CD4-positive, alpha-beta memory T cell (primary cell): ENCODE results near the gene ALKAL2. TPM values are rescaled to one million over a fixed set of nuclear protein-coding genes. Genes with fewer than 3 reads are reported as not detected.

Experiments
- CTCF ChIA-PET: fragments of 350-600 bp; sonication (Branson Sonifier 250); formaldehyde crosslinking; loops from one replicate; lab custom pipeline; 2021; ENCODE audit warnings: inconsistent platforms; ENCODE audit not compliant: partially characterized antibody; lab: Charles Lee
- POLR2A ChIA-PET: fragments of 350-600 bp; sonication (Branson Sonifier 250); formaldehyde crosslinking; loops from one replicate; lab custom pipeline; 2021; ENCODE audit not compliant: partially characterized antibody; lab: Charles Lee
- DNase-seq, 5 donors: peaks; one replicate each; pipeline versions ENCODE4 v3.0.0 to v3.0.0-alpha.2; 2020 to 2022; ENCODE audit warnings: mixed read lengths in 1 of 5
- H3K27ac ChIP-seq: one replicate; pipeline ENCODE4 v1.7.0; 2013; ENCODE audit warnings: low read depth, low read length
- H3K27me3 ChIP-seq: 2 replicates; pipeline ENCODE4 v1.7.0; 2013; ENCODE audit warnings: mild to moderate bottlenecking, low read length, moderate library complexity; ENCODE audit not compliant: insufficient read depth
- H3K36me3 ChIP-seq: 2 replicates; pipeline ENCODE4 v1.7.0; 2013; ENCODE audit warnings: mild to moderate bottlenecking, low read length, moderate library complexity; ENCODE audit not compliant: insufficient read depth
- H3K4me1 ChIP-seq: 2 replicates; pipeline ENCODE4 v1.7.0; 2013; ENCODE audit warnings: mild to moderate bottlenecking, low read length, moderate library complexity; ENCODE audit not compliant: insufficient read depth
- H3K4me3 ChIP-seq, 2 donors: one replicate each; pipeline ENCODE4 v1.7.0; 2013; ENCODE audit warnings: low read length in 2 of 2, mild to moderate bottlenecking in 1 of 2
- H3K9me3 ChIP-seq, 2 donors: one replicate each; pipeline ENCODE4 v1.7.0; 2013; ENCODE audit warnings: low read length in 2 of 2, control low read depth in 1 of 2; ENCODE audit not compliant: control insufficient read depth in 1 of 2
- H3K27ac Mint-ChIP-seq, 7 donors: one replicate each; pipeline ENCODE4 v1.8.0; 2020 to 2021; ENCODE audit warnings: mixed read lengths in 7 of 7, mild to moderate bottlenecking in 6 of 7, inconsistent platforms in 3 of 7, moderate library complexity in 3 of 7
- H3K27me3 Mint-ChIP-seq, 2 donors: one replicate each; pipeline ENCODE4 v1.8.0; 2020 to 2021; ENCODE audit warnings: mixed read lengths in 2 of 2
- H3K36me3 Mint-ChIP-seq, 2 donors: one replicate each; pipeline ENCODE4 v1.8.0; 2020 to 2021; ENCODE audit warnings: mixed read lengths in 2 of 2, inconsistent platforms in 1 of 2, mild to moderate bottlenecking in 1 of 2
- H3K4me1 Mint-ChIP-seq, 4 donors: one replicate each; pipeline ENCODE4 v1.8.0; 2020 to 2021; ENCODE audit warnings: mixed read lengths in 4 of 4, mild to moderate bottlenecking in 1 of 4
- H3K4me3 Mint-ChIP-seq, 8 donors: one replicate each; pipeline ENCODE4 v1.8.0; 2020 to 2021; ENCODE audit warnings: mixed read lengths in 8 of 8, mild to moderate bottlenecking in 7 of 8, moderate library complexity in 6 of 8, inconsistent platforms in 3 of 8
- H3K9me3 Mint-ChIP-seq, 8 donors: one replicate each; pipeline ENCODE4 v1.8.0; 2020 to 2021; ENCODE audit warnings: mixed read lengths in 8 of 8, mild to moderate bottlenecking in 5 of 8, inconsistent platforms in 3 of 8, moderate library complexity in 1 of 8
- intact Hi-C: fragments of 100-400 bp; cut with micrococcal nuclease; formaldehyde crosslinking; loops from one replicate; pipeline ENCODE4 v1.15.1; 2023
- polyA plus RNA-seq, 2 donors: library from polyadenylated mRNA; unstranded; fragments of 300-500 nt; fragmentation: Illumina TruSeq; gene quantifications; one replicate each; pipeline ENCODE4 v1.2.3, GENCODE V29; 2021
- total RNA-seq, 2 experiments: library from RNA; stranded (reverse); gene quantifications; one replicate each; pipeline ENCODE4 v1.2.3, GENCODE V29; 2021

ALKAL2 gene
- total and polyA plus RNA-seq, 4 experiments from 2014 or later, result not detected

DNA sequence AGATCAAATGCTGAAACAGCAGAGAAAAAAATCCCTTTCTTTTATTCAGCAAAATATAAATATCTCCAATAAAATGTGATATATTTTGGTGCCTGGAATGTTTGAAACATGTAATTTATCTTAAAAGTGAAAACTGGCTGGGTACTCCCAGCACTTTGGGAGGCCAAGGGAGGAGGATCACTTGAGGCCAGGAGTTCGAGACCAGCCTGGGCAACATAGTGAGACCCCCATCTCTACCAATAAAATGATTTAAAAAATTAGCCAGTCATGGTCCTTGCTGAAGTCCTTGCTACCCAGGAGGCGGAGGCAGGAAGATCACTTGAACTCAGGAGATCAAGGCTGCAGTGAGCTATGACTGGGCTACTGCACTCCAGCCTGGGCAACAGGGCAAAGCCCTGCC is 32.7 kb downstream of the ALKAL2 start:
- H3K9me3 Mint-ChIP-seq, result peaks cover 0 to 18% (median 8%) of the 10 kb centered on the region in 8 donors
- peaks cover 0 to under 1% (median 0%) of the 10 kb centered on the region in 4 donors for H3K4me1 Mint-ChIP-seq
- no peak overlapping the region for H3K27ac Mint-ChIP-seq
- intact Hi-C loops, result no loop called here
- no peak overlapping the region for H3K4me3 ChIP-seq
- ChIA-PET POLR2A (no interaction called here), CTCF (interaction anchor here (1.4 kb wide), 1 partner anchor 10 kb away, joined by 3 read pairs; no protein-coding TSS in a partner anchor)
- no peaks in the 10 kb centered on the region for H3K4me1 ChIP-seq
- H3K27me3 ChIP-seq, result no peaks in the 10 kb centered on the region
- H3K4me3 Mint-ChIP-seq, result no peak overlapping the region
- no peaks in the 10 kb centered on the region for H3K9me3 ChIP-seq
- H3K27ac ChIP-seq, result no peak overlapping the region
- H3K27me3 Mint-ChIP-seq, result no peaks in the 10 kb centered on the region
- DNase-seq, result no peak
- no peaks in the 10 kb centered on the region for H3K36me3 ChIP-seq
- H3K36me3 Mint-ChIP-seq, result peaks cover 21 to 25% of the 10 kb centered on the region in 2 donors

DNA sequence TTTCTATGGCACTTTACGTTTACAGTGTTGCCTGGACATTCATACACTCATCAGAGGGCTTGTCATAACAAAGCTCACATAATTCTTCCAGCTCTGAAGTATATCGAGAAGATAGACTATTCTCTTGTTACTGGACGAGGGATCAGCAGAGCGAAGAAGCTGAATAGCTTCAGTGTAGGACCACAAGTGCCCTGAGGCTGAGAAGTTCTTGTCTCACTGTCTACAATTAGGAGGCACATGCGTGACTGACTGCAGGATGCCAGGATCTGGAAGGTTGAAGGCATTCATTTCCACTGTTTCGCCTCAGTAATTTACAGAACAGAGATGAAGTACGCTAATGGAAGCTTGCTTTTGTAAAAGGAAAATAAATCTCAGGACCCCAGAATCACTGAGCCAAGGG is 33.6 kb downstream of the ALKAL2 start:
- Mint-ChIP-seq H3K9me3 (peaks cover 0 to 16% (median 8%) of the 10 kb centered on the region in 8 donors), H3K27ac (no peak overlapping the region), H3K4me3 (no peak overlapping the region), H3K27me3 (no peaks in the 10 kb centered on the region), H3K36me3 (peaks cover 24 to 27% of the 10 kb centered on the region in 2 donors), H3K4me1 (no peaks in the 10 kb centered on the region)
- Histone ChIP-seq H3K27ac (no peak overlapping the region), H3K36me3 (peaks cover 6% of the 10 kb centered on the region), H3K9me3 (no peaks in the 10 kb centered on the region), H3K27me3 (no peaks in the 10 kb centered on the region), H3K4me3 (no peak overlapping the region), H3K4me1 (no peaks in the 10 kb centered on the region)
- no peak for DNase-seq
- ChIA-PET POLR2A (no interaction called here), CTCF (interaction anchor here (1.4 kb wide), 1 partner anchor 9 kb away, joined by 3 read pairs; no protein-coding TSS in a partner anchor)
- intact Hi-C loops, result no loop called here

DNA sequence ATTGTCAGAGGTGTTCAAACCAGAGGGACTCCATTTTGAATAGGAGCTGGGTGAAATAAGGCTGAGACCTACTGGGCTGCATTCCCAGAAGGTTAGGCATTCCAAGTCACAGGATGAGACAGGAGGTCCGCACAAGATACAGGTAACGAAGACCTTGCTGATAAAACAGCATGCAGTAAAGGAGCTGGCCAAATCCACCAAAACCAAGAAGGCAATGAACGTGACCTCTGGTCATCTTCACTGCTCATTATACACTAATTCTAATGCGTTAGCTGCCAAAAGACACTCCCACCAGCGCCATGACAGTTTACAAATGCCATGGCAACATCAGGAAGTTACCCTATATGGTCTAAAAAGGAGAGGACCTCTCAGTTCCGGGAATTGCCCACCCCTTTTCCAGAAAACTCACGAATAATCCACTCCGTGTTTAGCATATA is 34.7 kb downstream of the ALKAL2 start:
- H3K27me3 Mint-ChIP-seq, result no peaks in the 10 kb centered on the region
- H3K4me3 Mint-ChIP-seq, result peak overlapping the region in 1 of 8 donors; percentile 29
- Histone ChIP-seq H3K27ac (no peak overlapping the region), H3K4me1 (no peaks in the 10 kb centered on the region), H3K4me3 (no peak overlapping the region), H3K36me3 (peaks cover 6% of the 10 kb centered on the region), H3K27me3 (no peaks in the 10 kb centered on the region), H3K9me3 (no peaks in the 10 kb centered on the region)
- POLR2A ChIA-PET, result no interaction called here
- no peaks in the 10 kb centered on the region for H3K4me1 Mint-ChIP-seq
- DNase-seq, result no peak
- CTCF ChIA-PET, result no interaction called here
- H3K36me3 Mint-ChIP-seq, result peaks cover 19 to 29% of the 10 kb centered on the region in 2 donors
- no peak overlapping the region for H3K27ac Mint-ChIP-seq
- intact Hi-C loops, result no loop called here
- peaks cover 0 to 6% (median 3%) of the 10 kb centered on the region in 8 donors for H3K9me3 Mint-ChIP-seq

DNA sequence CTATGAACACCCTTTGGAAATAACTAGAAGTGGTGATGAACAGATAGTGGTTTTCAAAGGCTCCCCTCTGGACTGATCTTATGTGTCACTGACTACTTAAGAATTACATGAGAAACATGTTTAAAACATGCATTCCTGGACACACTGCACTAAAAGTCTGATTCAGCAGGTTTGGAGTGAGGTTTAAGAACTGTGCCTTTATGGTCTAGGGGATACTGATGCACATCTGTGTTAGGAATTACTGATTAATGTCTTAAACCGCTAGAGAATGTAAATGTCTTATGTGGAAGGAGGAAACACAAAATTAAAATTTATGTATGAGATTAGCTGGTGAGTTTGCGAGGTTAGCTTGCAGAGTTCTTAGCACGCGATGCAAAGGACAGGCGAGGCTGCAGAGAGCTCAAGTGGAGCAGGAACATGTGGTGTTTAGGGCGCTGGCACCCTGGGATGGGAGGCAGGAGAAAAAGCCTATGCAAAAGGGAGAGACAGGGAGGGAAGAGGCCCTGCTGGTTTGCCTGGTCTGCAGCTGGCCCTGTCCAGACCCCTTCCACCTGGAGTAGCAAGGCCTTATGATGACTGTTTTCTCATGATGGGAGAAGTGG is 35.8 kb downstream of the ALKAL2 start:
- Mint-ChIP-seq H3K9me3 (no peaks in the 10 kb centered on the region), H3K27ac (peak overlapping the region in 2 of 7 donors; percentile 41 to 51), H3K36me3 (peaks cover 20 to 32% of the 10 kb centered on the region in 2 donors), H3K4me1 (no peaks in the 10 kb centered on the region), H3K27me3 (no peaks in the 10 kb centered on the region), H3K4me3 (no peak overlapping the region)
- peaks cover 7% of the 10 kb centered on the region for H3K36me3 ChIP-seq
- H3K4me3 ChIP-seq, result no peak overlapping the region
- intact Hi-C loops, result no loop called here
- no peaks in the 10 kb centered on the region for H3K9me3 ChIP-seq
- no peaks in the 10 kb centered on the region for H3K27me3 ChIP-seq
- DNase-seq, result no peak
- ChIA-PET POLR2A (no interaction called here), CTCF (interaction anchor here (1.0 to 8.7 kb wide), 2 partner anchors 22 to 385 kb away, joined by 3 to 88 read pairs; no protein-coding TSS in a partner anchor)
- H3K27ac ChIP-seq, result no peak overlapping the region
- H3K4me1 ChIP-seq, result no peaks in the 10 kb centered on the region

DNA sequence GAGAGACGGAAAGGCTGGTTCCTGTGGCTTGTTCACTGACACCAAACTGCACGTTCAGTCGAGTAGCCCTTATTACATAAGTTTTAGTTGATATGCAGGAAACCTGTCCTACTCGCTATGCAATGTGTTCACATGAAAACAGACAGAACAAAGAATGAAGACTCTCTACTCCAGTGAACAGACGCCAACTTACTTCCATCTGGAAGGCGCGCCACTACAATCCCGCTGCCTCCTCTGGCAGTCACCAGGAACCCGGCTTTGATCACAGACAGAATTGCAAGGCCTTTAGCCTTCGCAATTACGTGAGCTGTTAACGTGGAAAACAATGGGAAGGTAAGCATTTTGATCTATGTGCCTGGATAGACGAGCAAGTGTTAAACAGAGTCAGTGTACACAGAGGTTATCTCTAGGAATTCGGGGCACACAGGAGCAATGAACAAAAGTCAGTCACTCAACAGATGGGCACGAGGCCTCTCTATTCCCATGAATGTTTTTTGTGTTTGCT is 38.3 kb downstream of the ALKAL2 start:
- no peak overlapping the region for H3K27ac Mint-ChIP-seq
- POLR2A ChIA-PET, result no interaction called here
- H3K4me1 Mint-ChIP-seq, result peaks cover 0 to 5% (median 4%) of the 10 kb centered on the region in 4 donors
- H3K27ac ChIP-seq, result no peak overlapping the region
- intact Hi-C loops, result no loop called here
- no peaks in the 10 kb centered on the region for H3K9me3 Mint-ChIP-seq
- no peak overlapping the region for H3K4me3 ChIP-seq
- H3K9me3 ChIP-seq, result no peaks in the 10 kb centered on the region
- H3K36me3 Mint-ChIP-seq, result peaks cover 32 to 45% of the 10 kb centered on the region in 2 donors
- DNase-seq, result no peak
- H3K27me3 Mint-ChIP-seq, result no peaks in the 10 kb centered on the region
- CTCF ChIA-PET, result interaction anchor here (2.1 to 8.7 kb wide), 2 partner anchors 9 to 387 kb away, joined by 6 to 88 read pairs; no protein-coding TSS in a partner anchor
- H3K27me3 ChIP-seq, result no peaks in the 10 kb centered on the region
- H3K4me3 Mint-ChIP-seq, result no peak overlapping the region
- H3K36me3 ChIP-seq, result peaks cover 12% of the 10 kb centered on the region
- no peaks in the 10 kb centered on the region for H3K4me1 ChIP-seq

DNA sequence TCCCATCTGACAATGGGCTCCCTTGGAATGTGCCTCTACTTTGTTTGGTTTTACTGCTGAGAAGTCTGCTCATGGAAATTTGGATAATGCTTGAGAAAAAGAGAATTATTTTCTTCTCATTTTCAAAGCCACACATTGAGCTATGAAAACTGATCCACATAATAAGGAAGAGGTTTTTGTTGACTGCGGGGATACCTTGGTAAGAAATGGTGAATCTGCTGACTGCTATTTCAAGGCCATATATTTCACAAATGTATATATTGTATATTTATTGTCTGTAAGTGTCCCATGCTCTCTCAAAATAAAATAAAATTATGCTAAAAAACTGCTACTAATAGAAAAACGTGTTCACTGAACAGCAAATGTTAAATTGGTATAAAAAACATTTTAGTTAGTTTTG is 39.2 kb downstream of the ALKAL2 start:
- no peak overlapping the region for H3K27ac Mint-ChIP-seq
- no peaks in the 10 kb centered on the region for H3K9me3 ChIP-seq
- H3K27me3 ChIP-seq, result no peaks in the 10 kb centered on the region
- H3K36me3 Mint-ChIP-seq, result peaks cover 41 to 51% of the 10 kb centered on the region in 2 donors
- no peaks in the 10 kb centered on the region for H3K27me3 Mint-ChIP-seq
- H3K27ac ChIP-seq, result no peak overlapping the region
- no peak overlapping the region for H3K4me3 ChIP-seq
- H3K4me1 Mint-ChIP-seq, result peaks cover 0 to 5% (median 4%) of the 10 kb centered on the region in 4 donors
- H3K4me3 Mint-ChIP-seq, result no peak overlapping the region
- intact Hi-C loops, result no loop called here
- peaks cover 12% of the 10 kb centered on the region for H3K36me3 ChIP-seq
- POLR2A ChIA-PET, result no interaction called here
- CTCF ChIA-PET, result interaction anchor here (1.2 to 8.7 kb wide), 2 partner anchors 9 to 388 kb away, joined by 3 to 88 read pairs; no protein-coding TSS in a partner anchor
- H3K4me1 ChIP-seq, result no peaks in the 10 kb centered on the region
- H3K9me3 Mint-ChIP-seq, result no peaks in the 10 kb centered on the region
- DNase-seq, result no peak

DNA sequence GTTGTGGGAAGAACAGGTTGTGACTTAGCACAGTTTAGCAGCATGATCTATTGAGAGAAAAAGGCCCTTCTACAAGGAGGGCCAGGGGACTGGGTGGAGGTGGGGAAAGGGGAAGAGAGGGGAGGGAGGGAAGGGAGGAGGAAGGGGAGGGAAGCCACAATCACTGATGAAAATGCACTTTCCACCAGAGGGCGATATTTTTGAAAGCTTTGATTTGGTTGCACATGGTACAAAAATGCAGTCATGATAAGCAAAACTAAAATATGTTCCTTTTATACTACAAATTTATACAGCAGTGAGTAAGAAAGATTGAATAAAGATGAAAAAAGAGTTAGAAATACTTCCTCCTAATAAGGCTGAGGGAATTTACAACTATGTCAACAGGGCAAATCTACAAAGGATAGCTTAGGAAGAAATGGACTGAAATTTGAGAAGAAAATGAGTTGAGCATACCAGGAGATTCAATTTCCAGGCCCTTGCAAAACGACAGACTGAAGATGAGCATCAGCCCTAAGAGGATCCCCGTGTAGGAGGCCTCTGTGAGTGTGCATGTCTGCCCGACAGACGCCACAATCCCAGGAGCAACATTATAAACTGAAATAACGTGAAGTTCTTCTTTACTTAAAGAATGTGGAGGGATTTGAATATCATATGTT is 41.3 kb downstream of the ALKAL2 start:
- Mint-ChIP-seq H3K9me3 (peaks cover 0 to 5% (median 0%) of the 10 kb centered on the region in 8 donors), H3K36me3 (peaks cover 51 to 57% of the 10 kb centered on the region in 2 donors), H3K4me1 (peaks cover 0 to 5% (median 4%) of the 10 kb centered on the region in 4 donors), H3K27me3 (no peaks in the 10 kb centered on the region), H3K4me3 (no peak overlapping the region), H3K27ac (peak overlapping the region in 2 of 7 donors; percentile 13 to 56)
- intact Hi-C loops, result loop anchor here (1.0 to 2.0 kb wide), 3 partner anchors 18 to 391 kb away; partner anchors contain the start of genes ACP1 and SH3YL1
- CTCF ChIA-PET, result interaction anchor here (0.7 to 8.7 kb wide), 14 partner anchors 9 to 390 kb away, joined by 3 to 88 read pairs (median 4); no protein-coding TSS in a partner anchor
- no peaks in the 10 kb centered on the region for H3K4me1 ChIP-seq
- no peak overlapping the region for H3K27ac ChIP-seq
- no peaks in the 10 kb centered on the region for H3K9me3 ChIP-seq
- H3K4me3 ChIP-seq, result no peak overlapping the region
- H3K27me3 ChIP-seq, result no peaks in the 10 kb centered on the region
- DNase-seq, result peak; percentile 33 to 54 (median 45)
- peaks cover 12% of the 10 kb centered on the region for H3K36me3 ChIP-seq
- POLR2A ChIA-PET, result interaction anchor here (1.5 to 1.6 kb wide), 2 partner anchors 71 to 390 kb away, joined by 4 read pairs; no protein-coding TSS in a partner anchor
